Neural crest cell (in vitro differentiated cells): ENCODE data around the gene PACRG. TPM values are rescaled to one million over a fixed set of nuclear protein-coding genes. Genes with fewer than 3 reads are reported as not detected.

ENCODE experiments used
- DNase-seq: peaks from one replicate; pipeline ENCODE4 v3.0.0; 2021; ENCODE audit warnings: low read depth, mixed read lengths, low spot score
- H3K27ac Mint-ChIP-seq: one replicate; pipeline ENCODE4 v1.8.0; 2021; ENCODE audit warnings: mild to moderate bottlenecking, mixed read lengths; ENCODE audit not compliant: unreplicated experiment
- H3K27me3 Mint-ChIP-seq: 2 replicates; pipeline ENCODE4 v1.8.0; 2021; ENCODE audit warnings: low read depth, mild to moderate bottlenecking, mixed read lengths
- H3K36me3 Mint-ChIP-seq: 2 replicates; pipeline ENCODE4 v1.8.0; 2021; ENCODE audit warnings: low read depth, mild to moderate bottlenecking, mixed read lengths
- H3K4me1 Mint-ChIP-seq: 2 replicates; pipeline ENCODE4 v1.8.0; 2021; ENCODE audit warnings: mixed read lengths
- H3K4me3 Mint-ChIP-seq: one replicate; pipeline ENCODE4 v1.8.0; 2021; ENCODE audit warnings: mild to moderate bottlenecking, mixed read lengths
- H3K9me3 Mint-ChIP-seq: 2 replicates; pipeline ENCODE4 v1.8.0; 2021; ENCODE audit warnings: mixed read lengths
- total RNA-seq: library from RNA; stranded (reverse); gene quantifications from 2 replicates; pipeline ENCODE4 v1.2.1, GENCODE V29; 2021
- TF ChIP-seq, protein P1 (sequence below): fragments of 200-600 bp; sonication (generic); conservative IDR thresholded peaks from 2 replicates; pipeline ENCODE4 v1.5.0; 2021; ENCODE audit warnings: antibody characterized with exemption, mild to moderate bottlenecking

PACRG gene
- total RNA-seq, 1 donor from 2014 or later = 1.8 TPM

DNA sequence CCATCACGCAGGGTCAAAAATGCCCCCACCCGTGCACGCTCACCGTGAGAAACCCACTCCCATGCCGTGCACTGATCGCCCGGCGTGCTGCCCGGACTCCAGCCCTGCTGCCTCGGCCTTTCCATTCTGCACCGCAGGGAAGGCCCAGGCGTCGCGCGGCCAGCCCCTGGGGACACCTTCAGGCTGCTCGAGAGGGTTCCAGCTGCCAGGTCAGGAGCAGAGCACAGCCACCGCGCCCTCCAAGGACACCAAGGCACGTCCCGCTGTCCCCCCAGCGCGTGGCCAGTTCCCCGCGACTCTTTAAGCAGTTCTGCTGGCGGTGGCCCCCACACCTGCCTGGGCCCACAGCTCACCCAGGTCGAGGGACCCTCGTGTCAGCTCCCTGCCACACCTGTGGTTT lies 372.5 kb downstream of the PACRG start:
- no peak for DNase-seq
- TF ChIP-seq, protein P1, sequence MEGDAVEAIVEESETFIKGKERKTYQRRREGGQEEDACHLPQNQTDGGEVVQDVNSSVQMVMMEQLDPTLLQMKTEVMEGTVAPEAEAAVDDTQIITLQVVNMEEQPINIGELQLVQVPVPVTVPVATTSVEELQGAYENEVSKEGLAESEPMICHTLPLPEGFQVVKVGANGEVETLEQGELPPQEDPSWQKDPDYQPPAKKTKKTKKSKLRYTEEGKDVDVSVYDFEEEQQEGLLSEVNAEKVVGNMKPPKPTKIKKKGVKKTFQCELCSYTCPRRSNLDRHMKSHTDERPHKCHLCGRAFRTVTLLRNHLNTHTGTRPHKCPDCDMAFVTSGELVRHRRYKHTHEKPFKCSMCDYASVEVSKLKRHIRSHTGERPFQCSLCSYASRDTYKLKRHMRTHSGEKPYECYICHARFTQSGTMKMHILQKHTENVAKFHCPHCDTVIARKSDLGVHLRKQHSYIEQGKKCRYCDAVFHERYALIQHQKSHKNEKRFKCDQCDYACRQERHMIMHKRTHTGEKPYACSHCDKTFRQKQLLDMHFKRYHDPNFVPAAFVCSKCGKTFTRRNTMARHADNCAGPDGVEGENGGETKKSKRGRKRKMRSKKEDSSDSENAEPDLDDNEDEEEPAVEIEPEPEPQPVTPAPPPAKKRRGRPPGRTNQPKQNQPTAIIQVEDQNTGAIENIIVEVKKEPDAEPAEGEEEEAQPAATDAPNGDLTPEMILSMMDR = no peak
- H3K4me3 Mint-ChIP-seq = no peak overlapping the region
- H3K36me3 Mint-ChIP-seq = peaks cover 3% of the 10 kb centered on the region
- H3K9me3 Mint-ChIP-seq = peaks cover 3% of the 10 kb centered on the region
- no peak overlapping the region for H3K27ac Mint-ChIP-seq
- H3K4me1 Mint-ChIP-seq = peaks cover 4% of the 10 kb centered on the region
- H3K27me3 Mint-ChIP-seq = no peaks in the 10 kb centered on the region

GRCh38 chr6:163113358-163113962 lies 385.7 kb downstream of the PACRG start:
- TF ChIP-seq, protein P1 = no peak

DNA sequence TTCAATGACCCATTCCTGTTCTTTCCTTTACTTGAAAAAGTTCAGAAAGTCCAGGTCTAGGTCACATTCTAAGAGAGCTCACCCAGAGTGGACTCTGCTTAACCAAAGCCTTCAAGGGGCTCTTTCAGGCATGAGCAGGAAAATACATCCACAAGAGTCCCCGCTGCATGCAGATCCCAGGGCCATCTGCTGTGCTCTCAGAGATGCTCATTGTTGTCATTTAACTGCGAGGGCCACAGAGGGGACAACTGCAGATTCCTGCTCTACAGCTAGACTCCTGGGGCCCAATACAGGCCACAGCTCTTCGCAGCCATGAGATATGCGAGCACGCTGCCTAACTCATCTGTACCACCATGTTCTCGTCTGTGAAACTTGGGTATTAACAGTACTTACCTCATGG lies 391.2 kb downstream of the PACRG start:
- no peak overlapping the region for H3K4me3 Mint-ChIP-seq
- no peak for DNase-seq
- H3K9me3 Mint-ChIP-seq = peaks cover 15% of the 10 kb centered on the region
- peaks cover 2% of the 10 kb centered on the region for H3K27me3 Mint-ChIP-seq
- peaks cover 8% of the 10 kb centered on the region for H3K36me3 Mint-ChIP-seq
- TF ChIP-seq, protein P1 = no peak
- no peaks in the 10 kb centered on the region for H3K4me1 Mint-ChIP-seq
- H3K27ac Mint-ChIP-seq = no peak overlapping the region

More at GRCh38 chr6:163113358-163113962, 385.7 kb downstream of the PACRG start:
- Mint-ChIP-seq H3K9me3 (peaks cover 26% of the 10 kb centered on the region), H3K4me3 (no peak overlapping the region), H3K4me1 (no peaks in the 10 kb centered on the region), H3K27me3 (peaks cover 2% of the 10 kb centered on the region), H3K36me3 (peaks cover 15% of the 10 kb centered on the region), H3K27ac (no peak overlapping the region)
- no peak for DNase-seq

GRCh38 chr6:163120223-163120622 lies 392.4 kb downstream of the PACRG start:
- TF ChIP-seq, protein P1 = no peak
- Mint-ChIP-seq H3K36me3 (peaks cover 3% of the 10 kb centered on the region), H3K4me1 (no peaks in the 10 kb centered on the region), H3K27me3 (no peaks in the 10 kb centered on the region), H3K9me3 (peaks cover 8% of the 10 kb centered on the region), H3K4me3 (no peak overlapping the region), H3K27ac (no peak overlapping the region)
- DNase-seq = no peak

- H3K4me1 Mint-ChIP-seq = no peaks in the 10 kb centered on the region
- no peaks in the 10 kb centered on the region for H3K27me3 Mint-ChIP-seq
- H3K4me3 Mint-ChIP-seq = no peak overlapping the region
- TF ChIP-seq, protein P1 = no peak
- peaks cover 2% of the 10 kb centered on the region for H3K36me3 Mint-ChIP-seq
- DNase-seq = no peak
- no peak overlapping the region for H3K27ac Mint-ChIP-seq
- H3K9me3 Mint-ChIP-seq = peaks cover 6% of the 10 kb centered on the region
These were observed 393.5 kb downstream of the PACRG start for GRCh38 chr6:163121270-163121669.
